ENCODE measurements around the gene LTBR.

GRCh38 chr12:6355491-6356373 is 28.2 kb upstream of the LTBR start:
- no peak for TF ChIP-seq POLR2AphosphoS5 (IDR thresholded peaks at IDR 0.05)
- no peak for TF ChIP-seq CTCF (IDR thresholded peaks at IDR 0.05)
- TF ChIP-seq POLR2A (IDR thresholded peaks at IDR 0.05), result no peak
